Gastrocnemius medialis (tissue), 4 donors: ENCODE results near the gene CCDC142.

ENCODE experiments used
- CTCF ChIP-seq, 5 experiments: fragments of 450-650 bp in 3 of 5; fragments of 200-600 bp in 2 of 5; sonication (generic) in 2 of 5; IDR thresholded peaks in 4 of 5; conservative IDR thresholded peaks in 1 of 5; 1 replicate in 4 of 5; 2 replicates in 1 of 5; pipeline ENCODE4 v1.5.1; 2016 to 2019; ENCODE audit warnings: antibody characterized with exemption in 5 of 5, mild to moderate bottlenecking in 3 of 5, moderate library complexity in 3 of 5
- POLR2A ChIP-seq, 2 donors: fragments of 450-650 bp; IDR thresholded peaks; one replicate each; pipeline ENCODE4 v1.6.1; 2017; ENCODE audit warnings: antibody characterized with exemption in 2 of 2, mild to moderate bottlenecking in 2 of 2, moderate library complexity in 2 of 2

GRCh38 chr2:74425523-74425922 is 57.3 kb downstream of the CCDC142 start:
- TF ChIP-seq POLR2A (IDR thresholded peaks at IDR 0.05) = no peak
- no peak for TF ChIP-seq CTCF (IDR thresholded peaks at IDR 0.05 in 4 of 5, conservative IDR thresholded peaks at IDR 0.05 in 1 of 5)
